H54 (cell line): ENCODE data around the gene TMX1.

ENCODE experiments used
- DNase-seq: peaks from one replicate; pipeline ENCODE4 v3.0.0; 2011; ENCODE audit warnings: low spot score, mixed read lengths; ENCODE audit not compliant: insufficient read length
- FAIRE-seq: peaks from 3 replicates; lab custom pipeline; 2011; peaks lifted over from hg19 to GRCh38; lab: Jason Lieb, UNC
- POLR2A ChIP-seq: IDR thresholded peaks from 2 replicates; pipeline ENCODE4 v1.6.1; 2011; ENCODE audit warnings: low read depth, mild to moderate bottlenecking, low read length

The TMX1 gene

DNA sequence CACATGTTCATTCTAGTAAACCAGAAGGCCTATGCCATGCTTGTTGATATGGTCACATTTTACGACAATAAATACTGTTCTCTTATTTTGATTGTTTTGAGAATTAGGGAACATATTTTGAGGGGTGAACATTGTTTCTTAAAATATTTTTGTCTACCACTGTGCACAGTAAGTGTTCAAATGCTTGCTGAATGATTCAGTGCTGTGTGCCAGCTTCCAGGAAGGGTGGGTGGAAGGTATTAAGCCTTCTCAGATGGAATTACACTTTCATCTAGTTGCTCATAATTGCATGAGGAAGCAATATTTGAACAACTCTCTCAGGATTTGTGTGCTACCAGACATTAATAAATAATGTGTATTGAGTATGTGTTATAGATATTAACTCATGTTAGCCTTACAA, 15.5 kb upstream of the TMX1 start:
- FAIRE-seq (no peak), DNase-seq (no peak)
- no peak for TF ChIP-seq POLR2A

- no peak for TF ChIP-seq POLR2A
- FAIRE-seq, result no peak
- no peak for DNase-seq
These were observed 14.3 kb upstream of the TMX1 start for GRCh38 chr14:51225751-51226150.

- DNase-seq (no peak), FAIRE-seq (no peak)
- TF ChIP-seq POLR2A, result no peak
These were observed 11.7 kb upstream of the TMX1 start for GRCh38 chr14:51228391-51228790.

DNA sequence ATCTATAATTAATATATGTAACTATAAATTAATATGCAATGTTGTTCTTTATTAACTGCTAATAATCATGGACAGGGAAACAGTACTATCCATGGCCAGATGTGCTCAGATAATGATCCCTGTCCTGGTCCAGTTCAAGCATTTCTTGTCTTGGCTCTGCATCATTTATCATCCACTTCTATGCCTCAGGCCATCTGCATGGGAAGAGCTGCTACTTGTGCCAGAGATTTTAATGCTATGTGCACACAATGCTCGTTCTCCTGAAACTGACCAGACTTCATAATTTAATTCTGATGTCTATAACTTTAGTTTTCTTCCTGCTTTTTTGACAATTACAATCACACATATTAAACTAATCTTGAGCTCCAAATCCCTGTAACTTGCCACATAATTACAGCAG, 11.2 kb upstream of the TMX1 start:
- no peak for DNase-seq
- no peak for FAIRE-seq
- no peak for TF ChIP-seq POLR2A

GRCh38 chr14:51236314-51236713, 3.7 kb upstream of the TMX1 start:
- FAIRE-seq, result no peak
- no peak for TF ChIP-seq POLR2A
- no peak for DNase-seq

DNA sequence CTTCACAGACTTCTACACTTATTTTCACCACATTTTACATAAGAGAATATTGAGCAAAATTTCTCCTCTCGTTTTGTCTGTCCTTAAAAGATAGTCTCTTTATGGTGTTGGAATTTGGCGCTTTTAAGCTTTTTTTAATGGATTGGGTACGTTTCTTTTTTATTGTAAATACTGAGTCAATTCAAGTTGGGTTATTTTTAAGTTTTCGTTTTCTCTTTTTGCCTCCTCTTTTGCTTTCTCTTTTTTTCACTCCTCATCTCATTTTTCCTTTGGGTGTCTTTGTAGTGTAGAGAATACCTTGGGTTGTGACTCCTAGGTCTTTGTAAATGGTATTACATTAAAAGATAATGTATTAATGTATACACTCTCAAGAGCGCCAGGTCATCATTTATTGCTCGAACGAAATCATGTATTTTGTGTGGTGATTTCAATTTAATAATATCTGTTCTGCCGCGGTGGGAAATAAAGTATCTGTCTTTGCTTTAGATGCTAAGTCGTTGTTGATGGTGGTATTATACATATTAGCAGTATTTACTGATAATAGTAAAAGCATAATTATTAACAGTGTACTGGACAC, 845 bp downstream of the TMX1 start:
- DNase-seq (no peak), FAIRE-seq (no peak)
- TF ChIP-seq POLR2A, result no peak

- no peak for DNase-seq
- no peak for TF ChIP-seq POLR2A
- no peak for FAIRE-seq
These were observed 2.8 kb downstream of the TMX1 start for GRCh38 chr14:51242545-51243490.

GRCh38 chr14:51244591-51244990, 4.5 kb downstream of the TMX1 start:
- TF ChIP-seq POLR2A, result no peak
- DNase-seq (no peak), FAIRE-seq (no peak)

DNA sequence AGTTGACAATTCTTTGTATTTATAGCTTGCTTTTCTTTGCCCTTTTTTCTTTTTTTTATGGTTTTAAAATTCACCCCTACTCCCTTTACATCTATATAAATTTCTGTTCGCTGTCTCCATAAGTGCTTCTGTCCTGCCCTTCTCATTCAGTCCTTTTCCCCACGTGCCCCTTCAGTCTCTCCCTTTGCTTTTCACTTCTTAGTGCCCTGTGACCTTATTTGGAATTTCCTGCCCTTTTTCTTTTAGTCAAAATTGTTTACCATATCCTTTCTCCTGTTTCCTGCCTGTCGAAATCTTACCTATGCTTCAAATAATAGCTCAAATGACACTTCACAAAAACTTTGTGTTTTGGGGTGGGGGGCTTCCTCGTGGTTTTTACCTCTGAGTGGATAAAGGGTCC, 6.0 kb downstream of the TMX1 start:
- no peak for TF ChIP-seq POLR2A
- FAIRE-seq (no peak), DNase-seq (no peak)

DNA sequence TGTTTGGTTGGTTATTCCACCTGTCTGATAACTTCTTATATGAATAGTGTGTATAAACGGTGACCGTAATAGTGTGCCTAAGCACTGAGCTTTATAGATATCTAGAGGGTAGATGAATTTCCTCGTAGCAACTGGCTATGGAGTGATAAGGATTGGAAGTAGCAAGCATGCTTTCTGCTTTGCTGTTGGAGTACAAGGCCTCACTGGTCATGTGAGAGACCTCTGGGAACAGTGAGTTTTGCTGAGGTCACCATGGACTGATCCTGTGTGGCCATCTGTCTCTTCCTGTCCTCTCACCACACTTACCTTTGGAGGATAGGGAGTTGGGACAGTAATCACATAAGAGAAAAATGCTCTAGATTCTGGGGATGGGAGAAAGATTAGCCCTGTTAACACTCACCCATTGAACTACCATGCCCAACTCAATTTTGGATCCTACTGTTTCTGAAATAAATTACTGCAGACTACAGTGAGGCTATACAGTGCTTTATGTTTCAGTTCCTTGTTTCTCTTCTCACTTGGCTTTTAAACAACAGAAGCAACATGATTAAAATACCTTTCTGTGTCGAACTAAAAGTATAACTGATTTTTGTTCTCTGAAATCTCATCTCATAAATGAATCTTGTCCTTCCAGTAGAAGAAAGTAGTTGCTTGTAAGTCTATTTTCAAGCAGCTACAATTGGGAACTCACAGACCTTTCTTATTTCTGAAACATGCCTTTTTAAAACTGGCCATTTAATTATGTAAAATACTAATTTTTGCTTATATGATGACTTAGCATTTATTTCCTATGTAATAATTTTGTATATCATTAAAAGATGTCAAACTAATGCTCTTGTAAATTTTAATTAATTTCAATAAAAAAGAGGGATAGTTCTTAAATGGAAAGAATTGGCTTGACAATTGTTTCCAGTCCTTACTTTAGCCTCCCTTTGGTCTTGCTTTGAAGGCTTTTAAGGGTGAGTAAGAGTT, 8.3 kb downstream of the TMX1 start:
- DNase-seq (no peak), FAIRE-seq (no peak)

DNA sequence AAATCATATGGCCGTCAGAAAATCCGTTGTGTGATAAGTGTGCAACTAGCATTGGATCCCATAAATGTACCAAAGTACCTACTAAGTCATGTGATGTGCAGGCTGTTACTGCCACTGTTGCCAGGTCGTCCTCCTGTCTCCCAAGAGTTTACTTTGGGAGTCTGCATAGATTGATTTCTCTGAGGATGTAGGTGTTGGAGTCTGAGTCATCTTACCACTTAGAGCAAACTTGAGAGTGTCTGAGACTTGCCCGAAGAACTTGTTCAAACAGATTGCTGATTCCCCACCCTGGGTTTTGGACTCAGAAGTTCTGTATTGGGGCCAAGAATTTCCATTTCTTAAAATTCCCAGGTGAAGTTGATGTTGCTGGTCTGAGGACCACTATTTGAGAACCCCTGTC, 11.4 kb downstream of the TMX1 start:
- no peak for DNase-seq
- TF ChIP-seq POLR2A, result no peak
- FAIRE-seq, result no peak

More for the DNA sequence above, 8.3 kb downstream of the TMX1 start:
- TF ChIP-seq POLR2A, result no peak

DNA sequence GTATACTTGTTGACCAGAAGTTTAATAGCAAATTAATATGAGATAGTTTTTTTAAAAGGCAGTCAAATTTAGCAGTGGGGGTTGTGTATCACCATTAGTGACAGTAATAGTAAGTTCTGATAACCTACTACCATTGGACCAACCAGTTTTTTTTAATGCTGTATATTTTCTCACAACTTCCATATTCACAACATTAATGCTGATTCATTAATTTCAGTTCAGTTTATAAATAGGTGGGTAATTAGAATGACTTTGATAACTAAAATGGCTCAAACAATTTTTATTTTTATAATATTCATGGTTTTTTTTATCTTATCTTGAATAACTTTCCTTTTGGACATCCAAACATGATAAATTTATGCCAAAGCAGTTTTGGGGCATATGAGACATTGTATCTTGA, 13.8 kb downstream of the TMX1 start:
- TF ChIP-seq POLR2A, result no peak
- DNase-seq (no peak), FAIRE-seq (no peak)

DNA sequence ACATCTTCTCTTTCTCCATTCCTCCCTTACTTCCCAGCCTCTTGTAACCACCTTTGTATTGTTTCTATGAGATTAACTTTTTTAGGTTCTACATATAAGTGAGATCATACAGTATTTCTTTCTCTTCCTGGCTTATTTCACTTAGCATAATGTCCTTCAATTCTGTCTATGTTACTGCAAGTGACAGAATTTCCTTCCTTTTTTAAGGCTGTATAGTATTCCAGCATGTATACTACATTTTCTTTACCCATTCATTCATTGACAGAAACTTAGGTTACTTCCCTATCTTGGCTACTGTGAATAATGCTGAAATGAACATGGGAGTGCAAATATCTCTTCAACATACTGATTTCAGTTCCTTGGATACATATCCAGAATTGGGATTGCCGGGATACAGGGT, 18.2 kb downstream of the TMX1 start:
- DNase-seq, result no peak
- no peak for TF ChIP-seq POLR2A
- no peak for FAIRE-seq

DNA sequence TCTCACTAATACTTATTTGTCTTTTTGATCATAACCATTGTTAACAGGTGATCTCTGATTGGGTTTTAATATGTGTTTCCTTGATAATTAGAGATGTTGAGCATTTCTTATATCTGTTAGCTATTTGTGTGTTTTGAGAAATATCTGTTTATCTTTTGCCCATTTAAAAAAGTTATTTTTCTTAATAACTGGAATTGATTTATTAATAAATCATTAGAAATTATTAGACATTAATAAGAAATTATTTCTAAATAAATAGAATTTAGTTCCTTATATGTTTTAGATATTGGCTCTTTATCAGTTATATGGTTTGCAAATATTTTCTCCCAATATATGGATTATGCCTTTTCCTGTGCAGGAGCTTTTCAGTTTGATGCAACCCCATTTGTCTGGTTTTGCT, 18.7 kb downstream of the TMX1 start:
- FAIRE-seq (no peak), DNase-seq (no peak)
- no peak for TF ChIP-seq POLR2A

- DNase-seq, result no peak
- TF ChIP-seq POLR2A, result no peak
- FAIRE-seq, result no peak
These were observed 20.2 kb downstream of the TMX1 start for GRCh38 chr14:51260225-51260624.
